GM18505 (cell line): Measurements from ENCODE around the gene KCND2.

ENCODE experiments used
- ATAC-seq: cut with Tn5 transposase; IDR thresholded peaks from one replicate; pipeline ENCODE4 v1.9.1; 2021; ENCODE audit not compliant: unreplicated experiment
- POLR2A ChIP-seq: IDR thresholded peaks from 4 replicates; pipeline ENCODE4 v1.6.1; 2011; ENCODE audit warnings: borderline replicate concordance; ENCODE audit not compliant: insufficient read depth, insufficient read length; ENCODE audit errors: extremely low read depth

Gene KCND2

GRCh38 chr7:120783273-120783672 is 510.3 kb downstream of the KCND2 start:
- no peak for ATAC-seq
- TF ChIP-seq POLR2A, result no peak

- no peak for TF ChIP-seq POLR2A
- no peak for ATAC-seq
Observed at GRCh38 chr7:120783721-120784120, 510.7 kb downstream of the KCND2 start.

- no peak for TF ChIP-seq POLR2A
- ATAC-seq, result no peak
Observed at GRCh38 chr7:120785095-120785494, 512.1 kb downstream of the KCND2 start.

GRCh38 chr7:120792091-120792860 is 519.3 kb downstream of the KCND2 start:
- TF ChIP-seq POLR2A, result no peak
- peak; percentile 92 for ATAC-seq

GRCh38 chr7:120792861-120793130 is 519.8 kb downstream of the KCND2 start:
- ATAC-seq, result no peak
- no peak for TF ChIP-seq POLR2A

GRCh38 chr7:120793213-120793936 is 520.4 kb downstream of the KCND2 start:
- no peak for TF ChIP-seq POLR2A
- ATAC-seq, result no peak

GRCh38 chr7:120794106-120794729 is 521.2 kb downstream of the KCND2 start:
- no peak for ATAC-seq
- no peak for TF ChIP-seq POLR2A

GRCh38 chr7:120797026-120797645 is 524.2 kb downstream of the KCND2 start:
- ATAC-seq, result no peak

GRCh38 chr7:120799147-120799546 is 526.2 kb downstream of the KCND2 start:
- no peak for TF ChIP-seq POLR2A
- ATAC-seq, result no peak

More at GRCh38 chr7:120797026-120797645, 524.2 kb downstream of the KCND2 start:
- no peak for TF ChIP-seq POLR2A
